D721Med (cell line): ENCODE results near the gene FAM78A.

ENCODE experiments used
- DNase-seq: peaks from one replicate; pipeline ENCODE4 v3.0.0; 2011; ENCODE audit warnings: low spot score; ENCODE audit not compliant: insufficient read length
- FAIRE-seq: peaks from 2 replicates; lab custom pipeline; 2011; peaks lifted over from hg19 to GRCh38; lab: Jason Lieb, UNC
- CTCF ChIP-seq: IDR thresholded peaks from 2 replicates; pipeline ENCODE4 v1.5.1; 2012; ENCODE audit warnings: mild to moderate bottlenecking, control low read depth; ENCODE audit not compliant: insufficient read depth; ENCODE audit errors: missing control alignments

FAM78A gene

GRCh38 chr9:131287359-131287758, 11.0 kb upstream of the FAM78A start:
- DNase-seq (no peak), FAIRE-seq (no peak)
- no peak for TF ChIP-seq CTCF

GRCh38 chr9:131284856-131285255, 8.5 kb upstream of the FAM78A start:
- no peak for FAIRE-seq
- no peak for TF ChIP-seq CTCF
- DNase-seq = no peak

GRCh38 chr9:131282688-131283422, 6.5 kb upstream of the FAM78A start:
- FAIRE-seq = no peak
- TF ChIP-seq CTCF = no peak
- DNase-seq = no peak

- TF ChIP-seq CTCF = no peak
- FAIRE-seq = no peak
- no peak for DNase-seq
Observed at GRCh38 chr9:131282175-131282574, 5.9 kb upstream of the FAM78A start.

GRCh38 chr9:131281119-131281965, 5.0 kb upstream of the FAM78A start:
- TF ChIP-seq CTCF = no peak
- DNase-seq = no peak
- FAIRE-seq = no peak

- FAIRE-seq = no peak
- no peak for TF ChIP-seq CTCF
- no peak for DNase-seq
Observed at GRCh38 chr9:131280660-131281059, 4.3 kb upstream of the FAM78A start.
